Prostate gland (tissue), 2 donors: ENCODE measurements around the gene RPTOR. TPM values are rescaled to one million over a fixed set of nuclear protein-coding genes. Genes with fewer than 3 reads are reported as not detected.

Experiments used
- DNase-seq: peaks from one replicate; pipeline ENCODE4 v3.0.0-alpha.2; 2019; ENCODE audit warnings: low spot score
- H3K27ac ChIP-seq, 2 donors: fragments of 200-600 bp; sonication (generic); 2 replicates each; pipeline ENCODE4 v1.5.1; 2017 to 2019
- H3K27me3 ChIP-seq: fragments of 200-600 bp; sonication (generic); replicated peaks from 2 replicates; pipeline ENCODE4 v1.5.1; 2019; ENCODE audit not compliant: insufficient read depth
- H3K36me3 ChIP-seq, 2 donors: fragments of 200-600 bp; sonication (generic); 1 replicate in 1 of 2; 2 replicates in 1 of 2; pipeline versions ENCODE4 v1.5.1 to v1.8.1; 2017 to 2019
- H3K4me1 ChIP-seq: fragments of 200-600 bp; sonication (generic); replicated peaks from 2 replicates; pipeline ENCODE4 v1.5.1; 2019
- H3K4me3 ChIP-seq, 2 donors: fragments of 200-600 bp; sonication (generic); 2 replicates each; pipeline ENCODE4 v1.5.1; 2017 to 2019
- H3K9me3 ChIP-seq: fragments of 200-600 bp; sonication (generic); 2 replicates; pipeline ENCODE4 v1.5.1; 2017
- CTCF ChIP-seq, 4 experiments: fragments of 200-600 bp in 2 of 4; fragments of 450-650 bp in 2 of 4; sonication (generic) in 2 of 4; IDR thresholded peaks; 1 replicate in 3 of 4; 2 replicates in 1 of 4; pipeline ENCODE4 v1.5.1; 2016 to 2019; ENCODE audit warnings: antibody characterized with exemption in 4 of 4, mild to moderate bottlenecking in 2 of 4, moderate library complexity in 2 of 4
- POLR2A ChIP-seq: fragments of 450-650 bp; IDR thresholded peaks from one replicate; pipeline ENCODE4 v1.6.1; 2016; ENCODE audit warnings: antibody characterized with exemption, mild to moderate bottlenecking
- POLR2AphosphoS5 ChIP-seq: sonication (generic); formaldehyde crosslinking; IDR thresholded peaks from one replicate; pipeline ENCODE4 v1.6.1; 2017; ENCODE audit warnings: antibody characterized with exemption
- WGBS: methylation state at CpG from one replicate; pipeline ENCODE4 v1.1.5; 2018; 5-methylcytosine and 5-hydroxymethylcytosine counted together
- intact Hi-C: fragments of 100-400 bp; cut with DNase I; formaldehyde crosslinking; loops from one replicate; pipeline ENCODE4 v1.14.2; 2022
- total RNA-seq, 2 donors: library from RNA; depleted of rRNA; stranded (reverse); fragments of >200 nt; gene quantifications; one replicate each; pipeline ENCODE4 v1.1.0, GENCODE V29; 2016

Gene RPTOR
- total RNA-seq, 2 donors from 2014 or later, result 30.3 to 62.5 TPM

GRCh38 chr17:80941171-80941570 lies 396.5 kb downstream of the RPTOR start:
- no peaks in the 10 kb centered on the region for H3K9me3 ChIP-seq
- WGBS, result 87% methylated on average over 12 of the region's 12 CpGs
- DNase-seq, result no peak
- H3K36me3 ChIP-seq, result no peaks in the 10 kb centered on the region
- TF ChIP-seq POLR2A, result no peak
- no peak for TF ChIP-seq CTCF (IDR thresholded peaks at IDR 0.05)
- no peak for TF ChIP-seq POLR2AphosphoS5
- H3K27ac ChIP-seq, result no peak overlapping the region
- no peak overlapping the region for H3K4me3 ChIP-seq
- intact Hi-C loops, result no loop called here
- no peaks in the 10 kb centered on the region for H3K27me3 ChIP-seq
- no peaks in the 10 kb centered on the region for H3K4me1 ChIP-seq

- H3K4me1 ChIP-seq, result no peaks in the 10 kb centered on the region
- H3K27ac ChIP-seq, result peak overlapping the region; percentile 3 to 48
- intact Hi-C loops, result no loop called here
- H3K27me3 ChIP-seq, result no peaks in the 10 kb centered on the region
- TF ChIP-seq CTCF (IDR thresholded peaks at IDR 0.05), result no peak
- no peak for TF ChIP-seq POLR2A
- no peak for TF ChIP-seq POLR2AphosphoS5
- H3K36me3 ChIP-seq, result no peaks in the 10 kb centered on the region
- H3K4me3 ChIP-seq, result no peak overlapping the region
- WGBS, result 68% methylated on average over 33 of the region's 33 CpGs
- H3K9me3 ChIP-seq, result no peaks in the 10 kb centered on the region
- DNase-seq, result no peak
These were observed 397.2 kb downstream of the RPTOR start for GRCh38 chr17:80941743-80942422.

GRCh38 chr17:80942423-80943345 lies 398.0 kb downstream of the RPTOR start:
- WGBS, result 41% methylated on average over 38 of the region's 38 CpGs
- TF ChIP-seq POLR2AphosphoS5, result peak; percentile 43
- no peak for TF ChIP-seq CTCF (IDR thresholded peaks at IDR 0.05)
- Histone ChIP-seq H3K4me1 (no peaks in the 10 kb centered on the region), H3K27ac (peak overlapping the region; percentile 48 to 65), H3K27me3 (no peaks in the 10 kb centered on the region), H3K9me3 (no peaks in the 10 kb centered on the region), H3K36me3 (no peaks in the 10 kb centered on the region), H3K4me3 (no peak overlapping the region)
- DNase-seq, result peak; percentile 68
- intact Hi-C loops, result no loop called here

GRCh38 chr17:80943346-80944145 lies 398.9 kb downstream of the RPTOR start:
- peak overlapping the region; percentile 44 to 65 for H3K27ac ChIP-seq
- H3K27me3 ChIP-seq, result no peaks in the 10 kb centered on the region
- no peaks in the 10 kb centered on the region for H3K9me3 ChIP-seq
- no peak overlapping the region for H3K4me3 ChIP-seq
- TF ChIP-seq CTCF (IDR thresholded peaks at IDR 0.05) (no peak), POLR2AphosphoS5 (no peak), POLR2A (no peak)
- intact Hi-C loops, result no loop called here
- no peak for DNase-seq
- 85% methylated on average over 17 of the region's 17 CpGs for WGBS
- H3K4me1 ChIP-seq, result no peaks in the 10 kb centered on the region
- H3K36me3 ChIP-seq, result no peaks in the 10 kb centered on the region
